SK-N-SH treated with all-trans-retinoic acid at 6 μM for 48 hours (cell line): ENCODE measurements around the gene PUDP.

Experiments used
- ISL1 ChIP-seq: fragments of 250-450 bp; sonication (Bioruptor Pico); IDR thresholded peaks from 2 replicates; pipeline ENCODE4 v2.1.2; 2022; ENCODE audit warnings: mild to moderate bottlenecking, moderate library complexity
- PPARA ChIP-seq: fragments of 250-450 bp; sonication (Bioruptor Pico); IDR thresholded peaks from 2 replicates; pipeline ENCODE4 v1.5.0; 2020; ENCODE audit warnings: mild to moderate bottlenecking, borderline replicate concordance
- SNAI2 ChIP-seq: fragments of 250-450 bp; sonication (Bioruptor Pico); IDR thresholded peaks from 2 replicates; pipeline ENCODE4 v1.5.0; 2020; ENCODE audit warnings: mild to moderate bottlenecking, moderate library complexity
- ZFP3 ChIP-seq: fragments of 250-450 bp; sonication (Bioruptor Pico); IDR thresholded peaks from 2 replicates; pipeline ENCODE4 v1.5.0; 2020; ENCODE audit warnings: mild to moderate bottlenecking, moderate library complexity
- ZNF565 ChIP-seq: fragments of 450-650 bp; formaldehyde crosslinking; conservative IDR thresholded peaks from 2 replicates; pipeline ENCODE4 v1.5.0; 2020; ENCODE audit warnings: low read depth, mild to moderate bottlenecking, moderate library complexity
- ZNF8 ChIP-seq: fragments of 450-650 bp; formaldehyde crosslinking; IDR thresholded peaks from 2 replicates; pipeline ENCODE4 v1.5.0; 2020; ENCODE audit warnings: mild to moderate bottlenecking, moderate library complexity
- TF ChIP-seq, protein P1 (sequence below): fragments of 250-450 bp; sonication (Bioruptor Pico); IDR thresholded peaks from 2 replicates; pipeline ENCODE4 v1.5.1; 2021; ENCODE audit warnings: mild to moderate bottlenecking, moderate library complexity
- TF ChIP-seq, protein P2 (sequence below): fragments of 250-450 bp; sonication (Bioruptor Pico); IDR thresholded peaks from 2 replicates; pipeline ENCODE4 v1.5.0; 2020; ENCODE audit warnings: mild to moderate bottlenecking, moderate library complexity

DNA sequence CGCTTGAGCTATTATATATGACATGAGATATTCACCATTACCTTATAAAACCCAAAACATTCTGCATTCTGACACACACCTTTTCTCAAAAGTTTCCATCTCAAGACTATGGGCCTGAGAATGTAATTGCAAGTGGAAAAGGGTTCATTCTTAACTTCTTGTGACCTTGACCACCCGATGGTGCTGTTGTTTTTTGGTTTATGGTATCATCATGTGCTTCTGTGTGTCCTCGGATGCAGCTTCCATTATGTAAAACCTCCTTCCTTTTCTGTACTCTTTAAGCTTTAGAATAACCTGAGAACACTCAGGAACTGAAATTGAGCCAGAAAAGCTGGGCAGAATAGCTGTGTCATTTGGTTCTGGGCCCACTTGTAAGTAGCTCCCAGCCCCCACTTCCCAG is 16.2 kb upstream of the PUDP start:
- no peak for TF ChIP-seq ISL1 (CRISPR knock-in tag)
- TF ChIP-seq, protein P1, sequence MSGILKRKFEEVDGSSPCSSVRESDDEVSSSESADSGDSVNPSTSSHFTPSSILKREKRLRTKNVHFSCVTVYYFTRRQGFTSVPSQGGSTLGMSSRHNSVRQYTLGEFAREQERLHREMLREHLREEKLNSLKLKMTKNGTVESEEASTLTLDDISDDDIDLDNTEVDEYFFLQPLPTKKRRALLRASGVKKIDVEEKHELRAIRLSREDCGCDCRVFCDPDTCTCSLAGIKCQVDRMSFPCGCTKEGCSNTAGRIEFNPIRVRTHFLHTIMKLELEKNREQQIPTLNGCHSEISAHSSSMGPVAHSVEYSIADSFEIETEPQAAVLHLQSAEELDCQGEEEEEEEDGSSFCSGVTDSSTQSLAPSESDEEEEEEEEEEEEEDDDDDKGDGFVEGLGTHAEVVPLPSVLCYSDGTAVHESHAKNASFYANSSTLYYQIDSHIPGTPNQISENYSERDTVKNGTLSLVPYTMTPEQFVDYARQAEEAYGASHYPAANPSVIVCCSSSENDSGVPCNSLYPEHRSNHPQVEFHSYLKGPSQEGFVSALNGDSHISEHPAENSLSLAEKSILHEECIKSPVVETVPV = no peak
- TF ChIP-seq ZFP3 = no peak
- no peak for TF ChIP-seq ZNF8
- TF ChIP-seq ZNF565 (CRISPR knock-in tag) = no peak
- TF ChIP-seq, protein P2, sequence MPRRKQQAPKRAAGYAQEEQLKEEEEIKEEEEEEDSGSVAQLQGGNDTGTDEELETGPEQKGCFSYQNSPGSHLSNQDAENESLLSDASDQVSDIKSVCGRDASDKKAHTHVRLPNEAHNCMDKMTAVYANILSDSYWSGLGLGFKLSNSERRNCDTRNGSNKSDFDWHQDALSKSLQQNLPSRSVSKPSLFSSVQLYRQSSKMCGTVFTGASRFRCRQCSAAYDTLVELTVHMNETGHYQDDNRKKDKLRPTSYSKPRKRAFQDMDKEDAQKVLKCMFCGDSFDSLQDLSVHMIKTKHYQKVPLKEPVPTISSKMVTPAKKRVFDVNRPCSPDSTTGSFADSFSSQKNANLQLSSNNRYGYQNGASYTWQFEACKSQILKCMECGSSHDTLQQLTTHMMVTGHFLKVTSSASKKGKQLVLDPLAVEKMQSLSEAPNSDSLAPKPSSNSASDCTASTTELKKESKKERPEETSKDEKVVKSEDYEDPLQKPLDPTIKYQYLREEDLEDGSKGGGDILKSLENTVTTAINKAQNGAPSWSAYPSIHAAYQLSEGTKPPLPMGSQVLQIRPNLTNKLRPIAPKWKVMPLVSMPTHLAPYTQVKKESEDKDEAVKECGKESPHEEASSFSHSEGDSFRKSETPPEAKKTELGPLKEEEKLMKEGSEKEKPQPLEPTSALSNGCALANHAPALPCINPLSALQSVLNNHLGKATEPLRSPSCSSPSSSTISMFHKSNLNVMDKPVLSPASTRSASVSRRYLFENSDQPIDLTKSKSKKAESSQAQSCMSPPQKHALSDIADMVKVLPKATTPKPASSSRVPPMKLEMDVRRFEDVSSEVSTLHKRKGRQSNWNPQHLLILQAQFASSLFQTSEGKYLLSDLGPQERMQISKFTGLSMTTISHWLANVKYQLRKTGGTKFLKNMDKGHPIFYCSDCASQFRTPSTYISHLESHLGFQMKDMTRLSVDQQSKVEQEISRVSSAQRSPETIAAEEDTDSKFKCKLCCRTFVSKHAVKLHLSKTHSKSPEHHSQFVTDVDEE (CRISPR knock-in tag) = no peak
- TF ChIP-seq SNAI2 (CRISPR knock-in tag) = no peak
- TF ChIP-seq PPARA (CRISPR knock-in tag) = no peak
